Esophagus (tissue), 2 donors: ENCODE data around the gene PRPF19. TPM values are rescaled to one million over a fixed set of nuclear protein-coding genes. Genes with fewer than 3 reads are reported as not detected.

Experiments
- H3K27ac ChIP-seq, 2 donors: one replicate each; pipeline ENCODE4 v1.5.1; 2013; ENCODE audit warnings: low read depth in 2 of 2, mild to moderate bottlenecking in 2 of 2, inconsistent platforms in 1 of 2, low read length in 1 of 2, moderate library complexity in 1 of 2
- H3K27me3 ChIP-seq, 2 donors: one replicate each; pipeline ENCODE4 v1.6.1; 2013; ENCODE audit warnings: low read length in 2 of 2, control low read depth in 1 of 2, mild to moderate bottlenecking in 1 of 2; ENCODE audit not compliant: insufficient read depth in 2 of 2, control insufficient read depth in 1 of 2
- H3K36me3 ChIP-seq, 2 donors: one replicate each; pipeline ENCODE4 v1.6.1; 2013; ENCODE audit warnings: low read length in 1 of 2; ENCODE audit not compliant: control insufficient read depth in 2 of 2, insufficient read depth in 2 of 2
- H3K4me1 ChIP-seq, 2 donors: one replicate each; pipeline ENCODE4 v1.6.1; 2013; ENCODE audit warnings: low read length in 1 of 2; ENCODE audit not compliant: control insufficient read depth in 2 of 2, insufficient read depth in 2 of 2
- H3K4me3 ChIP-seq, 2 donors: one replicate each; pipeline ENCODE4 v1.5.1; 2013; ENCODE audit warnings: low read length in 2 of 2, mild to moderate bottlenecking in 2 of 2, low read depth in 1 of 2, moderate library complexity in 1 of 2
- H3K9me3 ChIP-seq, 2 donors: one replicate each; pipeline ENCODE4 v1.6.1; 2013; ENCODE audit warnings: mild to moderate bottlenecking in 2 of 2, low read depth in 1 of 2, low read length in 1 of 2, moderate library complexity in 1 of 2; ENCODE audit not compliant: control insufficient read depth in 2 of 2, insufficient read depth in 1 of 2
- WGBS, 2 donors: extraction: QIAGEN DNeasy Blood & Tissue Kit; methylation state at CpG; one replicate each; pipeline ENCODE4 v1.1.7; 2013; 5-methylcytosine and 5-hydroxymethylcytosine counted together
- polyA plus RNA-seq, 2 donors: library from polyadenylated mRNA; stranded (reverse); fragments of 200-250 nt; gene quantifications; one replicate each; pipeline ENCODE4 v1.2.3, GENCODE V29; 2013
- donor health status: healthy with polysubstance abuse.
- donor health status: Bipolar disorder and iron deficiency.

Gene PRPF19
- polyA plus RNA-seq, 2 donors: 55.1 to 78.2 TPM

GRCh38 chr11:60880643-60881282 is 25.6 kb downstream of the PRPF19 start:
- H3K27ac ChIP-seq: no peak overlapping the region
- H3K4me1 ChIP-seq: no peaks in the 10 kb centered on the region
- WGBS, 2 donors: 73% methylated on average over 8 of the region's 8 CpGs
- no peaks in the 10 kb centered on the region for H3K27me3 ChIP-seq
- H3K36me3 ChIP-seq: peaks cover 0 to 4% of the 10 kb centered on the region in 2 donors
- H3K4me3 ChIP-seq: no peak overlapping the region
- H3K9me3 ChIP-seq: no peaks in the 10 kb centered on the region

- whole genome bisulfite sequencing, 2 donors: 76 to 77% methylated on average over 5 of the region's 5 CpGs
- Histone ChIP-seq H3K4me3 (no peak overlapping the region), H3K27ac (no peak overlapping the region), H3K36me3 (peaks cover 0 to 4% of the 10 kb centered on the region in 2 donors), H3K9me3 (no peaks in the 10 kb centered on the region), H3K4me1 (no peaks in the 10 kb centered on the region), H3K27me3 (no peaks in the 10 kb centered on the region)
Observed at GRCh38 chr11:60879971-60880588, 26.3 kb downstream of the PRPF19 start.

- WGBS, 2 donors: 79 to 93% methylated on average over 1 of the region's 1 CpG
- Histone ChIP-seq H3K36me3 (peaks cover 0 to 4% of the 10 kb centered on the region in 2 donors), H3K27ac (no peak overlapping the region), H3K9me3 (no peaks in the 10 kb centered on the region), H3K27me3 (no peaks in the 10 kb centered on the region), H3K4me3 (no peak overlapping the region), H3K4me1 (peaks cover 0 to 2% of the 10 kb centered on the region in 2 donors)
Observed at GRCh38 chr11:60879104-60879503, 27.3 kb downstream of the PRPF19 start.

GRCh38 chr11:60878245-60879101 is 27.9 kb downstream of the PRPF19 start:
- Histone ChIP-seq H3K4me1 (peaks cover 0 to 2% of the 10 kb centered on the region in 2 donors), H3K27ac (peak overlapping the region; percentile 13 to 76), H3K4me3 (no peak overlapping the region), H3K36me3 (peaks cover 0 to 4% of the 10 kb centered on the region in 2 donors), H3K9me3 (no peaks in the 10 kb centered on the region), H3K27me3 (no peaks in the 10 kb centered on the region)
- 67 to 73% methylated on average over 5 of the region's 5 CpGs for WGBS, 2 donors

GRCh38 chr11:60876168-60876485 is 30.3 kb downstream of the PRPF19 start:
- no peaks in the 10 kb centered on the region for H3K27me3 ChIP-seq
- H3K36me3 ChIP-seq: peaks cover 0 to 4% of the 10 kb centered on the region in 2 donors
- H3K9me3 ChIP-seq: no peaks in the 10 kb centered on the region
- WGBS, 2 donors: 98% methylated on average over 2 of the region's 2 CpGs
- H3K4me3 ChIP-seq: no peak overlapping the region
- H3K27ac ChIP-seq: no peak overlapping the region
- peaks cover 2 to 5% of the 10 kb centered on the region in 2 donors for H3K4me1 ChIP-seq

- Histone ChIP-seq H3K27me3 (no peaks in the 10 kb centered on the region), H3K4me1 (peaks cover 2 to 5% of the 10 kb centered on the region in 2 donors), H3K36me3 (peaks cover 0 to 2% of the 10 kb centered on the region in 2 donors), H3K4me3 (no peak overlapping the region), H3K27ac (no peak overlapping the region), H3K9me3 (no peaks in the 10 kb centered on the region)
- WGBS, 2 donors: 79 to 81% methylated on average over 7 of the region's 7 CpGs
Observed at GRCh38 chr11:60875366-60876167, 30.8 kb downstream of the PRPF19 start.

- no peak overlapping the region for H3K4me3 ChIP-seq
- H3K9me3 ChIP-seq: no peaks in the 10 kb centered on the region
- H3K27me3 ChIP-seq: no peaks in the 10 kb centered on the region
- H3K27ac ChIP-seq: no peak overlapping the region
- H3K36me3 ChIP-seq: peaks cover 0 to 2% of the 10 kb centered on the region in 2 donors
- H3K4me1 ChIP-seq: peaks cover 2 to 5% of the 10 kb centered on the region in 2 donors
- 90% methylated on average over 13 of the region's 13 CpGs for WGBS, 2 donors
Observed at GRCh38 chr11:60874421-60875365, 31.7 kb downstream of the PRPF19 start.

- Histone ChIP-seq H3K27ac (no peak overlapping the region), H3K4me3 (no peak overlapping the region), H3K27me3 (no peaks in the 10 kb centered on the region), H3K4me1 (peaks cover 2 to 5% of the 10 kb centered on the region in 2 donors), H3K9me3 (no peaks in the 10 kb centered on the region), H3K36me3 (no peaks in the 10 kb centered on the region)
- WGBS, 2 donors: 81 to 85% methylated on average over 12 of the region's 12 CpGs
Observed at GRCh38 chr11:60873533-60873932, 32.9 kb downstream of the PRPF19 start.
